Prostate gland (tissue), 2 donors: ENCODE measurements around the gene RPL3.

ENCODE experiments used
- POLR2A ChIP-seq: fragments of 450-650 bp; IDR thresholded peaks from one replicate; pipeline ENCODE4 v1.6.1; 2016; ENCODE audit warnings: antibody characterized with exemption, mild to moderate bottlenecking
- POLR2AphosphoS5 ChIP-seq: sonication (generic); formaldehyde crosslinking; IDR thresholded peaks from one replicate; pipeline ENCODE4 v1.6.1; 2017; ENCODE audit warnings: antibody characterized with exemption
- TF ChIP-seq, protein P1 (sequence below), 4 experiments: fragments of 200-600 bp in 2 of 4; fragments of 450-650 bp in 2 of 4; sonication (generic) in 2 of 4; IDR thresholded peaks; 1 replicate in 3 of 4; 2 replicates in 1 of 4; pipeline ENCODE4 v1.5.1; 2016 to 2019; ENCODE audit warnings: antibody characterized with exemption in 4 of 4, mild to moderate bottlenecking in 2 of 4, moderate library complexity in 2 of 4

DNA sequence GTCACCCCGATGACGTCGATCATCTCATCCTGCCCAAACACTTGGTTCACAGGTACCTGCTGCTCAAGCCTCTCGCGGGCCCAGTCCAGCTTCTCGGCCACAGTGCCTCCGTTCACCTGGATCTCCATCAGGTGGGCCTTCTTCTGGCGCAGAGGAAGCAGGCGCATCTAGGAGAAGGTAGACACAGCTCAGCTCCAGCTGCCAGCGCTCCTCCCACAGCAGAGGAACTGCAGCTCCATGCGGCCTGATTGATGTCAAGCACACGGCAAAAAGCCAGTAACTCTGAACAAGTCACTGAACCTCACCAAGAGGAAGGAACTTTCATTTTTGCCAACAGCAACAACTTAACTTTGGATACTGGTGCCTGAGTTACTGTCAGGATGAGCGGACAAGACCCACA, 4.0 kb downstream of the RPL3 start:
- TF ChIP-seq POLR2A (no peak), POLR2AphosphoS5 (no peak)
- TF ChIP-seq, protein P1, sequence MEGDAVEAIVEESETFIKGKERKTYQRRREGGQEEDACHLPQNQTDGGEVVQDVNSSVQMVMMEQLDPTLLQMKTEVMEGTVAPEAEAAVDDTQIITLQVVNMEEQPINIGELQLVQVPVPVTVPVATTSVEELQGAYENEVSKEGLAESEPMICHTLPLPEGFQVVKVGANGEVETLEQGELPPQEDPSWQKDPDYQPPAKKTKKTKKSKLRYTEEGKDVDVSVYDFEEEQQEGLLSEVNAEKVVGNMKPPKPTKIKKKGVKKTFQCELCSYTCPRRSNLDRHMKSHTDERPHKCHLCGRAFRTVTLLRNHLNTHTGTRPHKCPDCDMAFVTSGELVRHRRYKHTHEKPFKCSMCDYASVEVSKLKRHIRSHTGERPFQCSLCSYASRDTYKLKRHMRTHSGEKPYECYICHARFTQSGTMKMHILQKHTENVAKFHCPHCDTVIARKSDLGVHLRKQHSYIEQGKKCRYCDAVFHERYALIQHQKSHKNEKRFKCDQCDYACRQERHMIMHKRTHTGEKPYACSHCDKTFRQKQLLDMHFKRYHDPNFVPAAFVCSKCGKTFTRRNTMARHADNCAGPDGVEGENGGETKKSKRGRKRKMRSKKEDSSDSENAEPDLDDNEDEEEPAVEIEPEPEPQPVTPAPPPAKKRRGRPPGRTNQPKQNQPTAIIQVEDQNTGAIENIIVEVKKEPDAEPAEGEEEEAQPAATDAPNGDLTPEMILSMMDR (IDR thresholded peaks at IDR 0.05): no peak
